PFSK-1 (cell line): ENCODE measurements around the gene FSTL4.

Experiments
- FOXP2 ChIP-seq: optimal IDR thresholded peaks from 2 replicates; pipeline ENCODE3; 2011; ENCODE audit warnings: borderline replicate concordance, control low read depth, inconsistent platforms; ENCODE audit not compliant: insufficient read depth; ENCODE audit errors: extremely low read length, extremely low read depth
- POLR2AphosphoS5 ChIP-seq: IDR thresholded peaks from 2 replicates; pipeline ENCODE4 v1.6.1; 2012; ENCODE audit warnings: low read depth, mild to moderate bottlenecking, control low read depth, low read length, moderate library complexity
- REST ChIP-seq, 2 experiments: IDR thresholded peaks; 2 replicates each; pipeline versions ENCODE4 v1.6.1 to v1.8.0; 2011 to 2012; ENCODE audit warnings: low read depth in 2 of 2, low read length in 2 of 2, control low read depth in 1 of 2, inconsistent platforms in 1 of 2, mild to moderate bottlenecking in 1 of 2, moderate library complexity in 1 of 2; ENCODE audit not compliant: insufficient read depth in 1 of 2
- SIN3A ChIP-seq: IDR thresholded peaks from 2 replicates; pipeline ENCODE4 v1.6.1; 2012; ENCODE audit warnings: mild to moderate bottlenecking, low read length, moderate library complexity, borderline replicate concordance; ENCODE audit not compliant: insufficient read depth
- TAF1 ChIP-seq: IDR thresholded peaks from 2 replicates; pipeline ENCODE4 v1.6.1; 2012; ENCODE audit warnings: low read length, control low read depth, borderline replicate concordance; ENCODE audit not compliant: insufficient read depth

DNA sequence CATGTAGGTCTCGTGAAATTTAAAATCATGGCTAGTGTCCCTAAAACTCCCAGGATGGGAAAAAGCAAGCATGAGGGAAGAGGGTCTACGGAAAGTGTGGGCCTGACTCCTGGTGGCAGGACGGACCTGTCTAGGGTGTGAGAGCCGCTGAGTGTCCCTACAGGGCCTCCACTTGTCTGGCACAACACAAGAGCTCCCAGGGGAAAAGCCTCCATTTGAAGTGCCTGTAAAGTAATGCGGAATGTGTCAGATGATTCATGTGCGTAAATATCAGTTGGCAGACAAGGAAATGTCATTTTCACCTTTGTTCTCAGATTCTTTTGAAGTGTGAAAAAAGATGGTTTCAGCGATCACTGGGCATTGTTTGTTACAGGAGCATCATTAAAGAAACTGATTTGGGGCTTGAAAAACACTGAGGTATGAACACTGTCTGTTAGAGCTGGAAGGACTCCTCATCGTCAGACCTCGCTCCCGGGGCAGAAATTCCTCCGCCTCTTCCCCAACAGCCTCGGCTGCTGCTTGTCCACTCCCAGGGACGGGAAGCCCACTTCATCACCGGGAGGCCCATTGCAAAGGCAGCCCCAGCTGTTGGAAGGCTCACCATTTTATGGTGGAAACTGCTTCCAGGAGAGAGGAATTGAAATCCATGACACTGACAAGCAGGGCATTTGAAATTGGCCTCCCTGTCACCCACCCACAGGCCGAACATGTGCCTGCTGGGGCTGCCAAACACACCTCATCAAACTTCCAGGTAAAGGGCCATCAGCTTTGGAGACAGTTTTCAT lies 240.8 kb downstream of the FSTL4 start:
- TF ChIP-seq POLR2AphosphoS5 (no peak), TAF1 (no peak), REST (IDR thresholded peaks at IDR 0.05; ENCODE audit: insufficient read depth in 1 of 2, low read depth in 2 of 2, low read length in 2 of 2) (no peak), SIN3A (no peak), FOXP2 (no peak)
